ENCODE measurements around the gene HSD17B4. TPM values are rescaled to one million over a fixed set of nuclear protein-coding genes. Genes with fewer than 3 reads are reported as not detected.

The HSD17B4 gene
- total RNA-seq, 1 experiment from 2014 or later = 362 TPM

GRCh38 chr5:119541716-119542115 lies 89.4 kb downstream of the HSD17B4 start:
- no peaks in the 10 kb centered on the region for H3K9me3 Mint-ChIP-seq
- TF ChIP-seq KAT7 (CRISPR knock-in tag; IDR thresholded peaks at IDR 0.05; ENCODE audit: borderline replicate concordance) (no peak), ATF3 (CRISPR knock-in tag; conservative IDR thresholded peaks at IDR 0.05) (no peak), CTCF (IDR thresholded peaks at IDR 0.05) (no peak), ZNF281 (CRISPR knock-in tag; IDR thresholded peaks at IDR 0.05) (no peak), PREB (CRISPR knock-in tag; IDR thresholded peaks at IDR 0.05; ENCODE audit: borderline replicate concordance) (no peak), PRRX2 (CRISPR knock-in tag; IDR thresholded peaks at IDR 0.05) (no peak), USF1 (CRISPR knock-in tag; IDR thresholded peaks at IDR 0.05) (no peak), MLX (CRISPR knock-in tag; IDR thresholded peaks at IDR 0.05) (no peak), ATF2 (CRISPR knock-in tag; IDR thresholded peaks at IDR 0.05; ENCODE audit: borderline replicate concordance, low read depth) (no peak), RELA (CRISPR knock-in tag; IDR thresholded peaks at IDR 0.05; ENCODE audit: borderline replicate concordance) (no peak), FOXJ3 (CRISPR knock-in tag; IDR thresholded peaks at IDR 0.05; ENCODE audit: borderline replicate concordance) (no peak)
- ChIA-PET POLR2A (no interaction called here), CTCF (no interaction called here)
- no peak overlapping the region for H3K4me3 Mint-ChIP-seq
- no peaks in the 10 kb centered on the region for H3K27me3 Mint-ChIP-seq (ENCODE audit: low read depth)
- no peak for DNase-seq (ENCODE audit: low spot score)
- peaks cover 44% of the 10 kb centered on the region for H3K36me3 Mint-ChIP-seq
- no peaks in the 10 kb centered on the region for H3K4me1 Mint-ChIP-seq
- H3K27ac Mint-ChIP-seq = no peak overlapping the region
- no peak for ATAC-seq

GRCh38 chr5:119551819-119552218 lies 99.5 kb downstream of the HSD17B4 start:
- Mint-ChIP-seq H3K4me1 (peaks cover 5% of the 10 kb centered on the region; the same call in 1 of the 2 replicates), H3K4me3 (no peak overlapping the region), H3K9me3 (peaks cover 8% of the 10 kb centered on the region), H3K27ac (no peak overlapping the region), H3K27me3 (ENCODE audit: low read depth) (no peaks in the 10 kb centered on the region), H3K36me3 (no peaks in the 10 kb centered on the region)
- POLR2A ChIA-PET = no interaction called here
- ATAC-seq (no peak), DNase-seq (ENCODE audit: low spot score) (no peak)
- CTCF ChIA-PET = no interaction called here
- TF ChIP-seq FOXJ3 (CRISPR knock-in tag; IDR thresholded peaks at IDR 0.05; ENCODE audit: borderline replicate concordance) (no peak), JAZF1 (CRISPR knock-in tag; IDR thresholded peaks at IDR 0.05) (no peak)

- DNase-seq (ENCODE audit: low spot score) = no peak
- POLR2A ChIA-PET = no interaction called here
- CTCF ChIA-PET = no interaction called here
- Mint-ChIP-seq H3K27me3 (ENCODE audit: low read depth) (no peaks in the 10 kb centered on the region), H3K36me3 (no peaks in the 10 kb centered on the region), H3K4me3 (no peak overlapping the region), H3K27ac (no peak overlapping the region), H3K4me1 (no peaks in the 10 kb centered on the region), H3K9me3 (peaks cover 8% of the 10 kb centered on the region)
- no peak for ATAC-seq
- TF ChIP-seq ZMAT4 (CRISPR knock-in tag; IDR thresholded peaks at IDR 0.05) (no peak), ZBTB43 (CRISPR knock-in tag; IDR thresholded peaks at IDR 0.05) (no peak), CBFB (CRISPR knock-in tag; IDR thresholded peaks at IDR 0.05; ENCODE audit: low read depth) (no peak), HMGXB4 (CRISPR knock-in tag; IDR thresholded peaks at IDR 0.05) (no peak), USF2 (CRISPR knock-in tag; IDR thresholded peaks at IDR 0.05) (no peak), FOXJ3 (CRISPR knock-in tag; IDR thresholded peaks at IDR 0.05; ENCODE audit: borderline replicate concordance) (no peak)
Observed at GRCh38 chr5:119554597-119554996, 102.3 kb downstream of the HSD17B4 start.

Data from WTC11 (cell line).